HL-60 (cell line): ENCODE results near the gene MACROD1.

Experiments used
- GABPA ChIP-seq: IDR thresholded peaks from 2 replicates; pipeline ENCODE4 v1.6.1; 2012; ENCODE audit warnings: low read depth
- POLR2AphosphoS5 ChIP-seq: IDR thresholded peaks from 2 replicates; pipeline ENCODE4 v1.6.1; 2012; ENCODE audit warnings: low read depth
- SPI1 ChIP-seq: IDR thresholded peaks from 2 replicates; pipeline ENCODE4 v1.6.1; 2012; ENCODE audit warnings: low read depth, mild to moderate bottlenecking, borderline replicate concordance
- TF ChIP-seq, protein P1 (sequence below): IDR thresholded peaks from one replicate; pipeline ENCODE4 v1.5.1; 2011; ENCODE audit warnings: low read length, control low read depth, inconsistent platforms; ENCODE audit not compliant: insufficient read depth
- TF ChIP-seq, protein P2 (sequence below): IDR thresholded peaks from 2 replicates; pipeline ENCODE4 v1.6.1; 2012; ENCODE audit warnings: low read depth; ENCODE audit not compliant: insufficient replicate concordance

DNA sequence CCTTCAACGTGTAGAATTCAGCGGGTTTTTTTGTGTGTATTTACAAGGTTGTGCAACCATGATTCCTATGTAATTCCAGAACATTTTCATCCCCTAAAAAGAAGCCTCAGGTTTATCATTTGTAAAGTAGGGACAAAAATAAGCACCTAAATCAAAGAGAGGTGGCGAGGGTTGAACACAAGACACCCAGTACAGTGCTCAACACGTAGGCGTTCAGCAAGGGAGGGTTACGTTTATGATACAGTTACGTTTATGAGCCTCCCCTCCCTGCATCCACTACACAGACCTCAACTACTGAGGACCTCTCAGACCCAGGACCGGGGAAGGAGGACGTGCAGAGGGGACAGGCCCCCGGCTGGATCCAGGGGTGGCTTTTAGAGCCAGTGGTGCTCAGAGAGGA, 85.5 kb downstream of the MACROD1 start:
- TF ChIP-seq, protein P1, sequence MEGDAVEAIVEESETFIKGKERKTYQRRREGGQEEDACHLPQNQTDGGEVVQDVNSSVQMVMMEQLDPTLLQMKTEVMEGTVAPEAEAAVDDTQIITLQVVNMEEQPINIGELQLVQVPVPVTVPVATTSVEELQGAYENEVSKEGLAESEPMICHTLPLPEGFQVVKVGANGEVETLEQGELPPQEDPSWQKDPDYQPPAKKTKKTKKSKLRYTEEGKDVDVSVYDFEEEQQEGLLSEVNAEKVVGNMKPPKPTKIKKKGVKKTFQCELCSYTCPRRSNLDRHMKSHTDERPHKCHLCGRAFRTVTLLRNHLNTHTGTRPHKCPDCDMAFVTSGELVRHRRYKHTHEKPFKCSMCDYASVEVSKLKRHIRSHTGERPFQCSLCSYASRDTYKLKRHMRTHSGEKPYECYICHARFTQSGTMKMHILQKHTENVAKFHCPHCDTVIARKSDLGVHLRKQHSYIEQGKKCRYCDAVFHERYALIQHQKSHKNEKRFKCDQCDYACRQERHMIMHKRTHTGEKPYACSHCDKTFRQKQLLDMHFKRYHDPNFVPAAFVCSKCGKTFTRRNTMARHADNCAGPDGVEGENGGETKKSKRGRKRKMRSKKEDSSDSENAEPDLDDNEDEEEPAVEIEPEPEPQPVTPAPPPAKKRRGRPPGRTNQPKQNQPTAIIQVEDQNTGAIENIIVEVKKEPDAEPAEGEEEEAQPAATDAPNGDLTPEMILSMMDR = no peak
- TF ChIP-seq SPI1 (no peak), POLR2AphosphoS5 (no peak), GABPA (no peak)
- TF ChIP-seq, protein P2, sequence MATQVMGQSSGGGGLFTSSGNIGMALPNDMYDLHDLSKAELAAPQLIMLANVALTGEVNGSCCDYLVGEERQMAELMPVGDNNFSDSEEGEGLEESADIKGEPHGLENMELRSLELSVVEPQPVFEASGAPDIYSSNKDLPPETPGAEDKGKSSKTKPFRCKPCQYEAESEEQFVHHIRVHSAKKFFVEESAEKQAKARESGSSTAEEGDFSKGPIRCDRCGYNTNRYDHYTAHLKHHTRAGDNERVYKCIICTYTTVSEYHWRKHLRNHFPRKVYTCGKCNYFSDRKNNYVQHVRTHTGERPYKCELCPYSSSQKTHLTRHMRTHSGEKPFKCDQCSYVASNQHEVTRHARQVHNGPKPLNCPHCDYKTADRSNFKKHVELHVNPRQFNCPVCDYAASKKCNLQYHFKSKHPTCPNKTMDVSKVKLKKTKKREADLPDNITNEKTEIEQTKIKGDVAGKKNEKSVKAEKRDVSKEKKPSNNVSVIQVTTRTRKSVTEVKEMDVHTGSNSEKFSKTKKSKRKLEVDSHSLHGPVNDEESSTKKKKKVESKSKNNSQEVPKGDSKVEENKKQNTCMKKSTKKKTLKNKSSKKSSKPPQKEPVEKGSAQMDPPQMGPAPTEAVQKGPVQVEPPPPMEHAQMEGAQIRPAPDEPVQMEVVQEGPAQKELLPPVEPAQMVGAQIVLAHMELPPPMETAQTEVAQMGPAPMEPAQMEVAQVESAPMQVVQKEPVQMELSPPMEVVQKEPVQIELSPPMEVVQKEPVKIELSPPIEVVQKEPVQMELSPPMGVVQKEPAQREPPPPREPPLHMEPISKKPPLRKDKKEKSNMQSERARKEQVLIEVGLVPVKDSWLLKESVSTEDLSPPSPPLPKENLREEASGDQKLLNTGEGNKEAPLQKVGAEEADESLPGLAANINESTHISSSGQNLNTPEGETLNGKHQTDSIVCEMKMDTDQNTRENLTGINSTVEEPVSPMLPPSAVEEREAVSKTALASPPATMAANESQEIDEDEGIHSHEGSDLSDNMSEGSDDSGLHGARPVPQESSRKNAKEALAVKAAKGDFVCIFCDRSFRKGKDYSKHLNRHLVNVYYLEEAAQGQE = no peak
